Activated naive CD8-positive, alpha-beta T cell treated with anti-CD3 and anti-CD28 coated beads for 36 hours (primary cell): ENCODE data around the gene BMP6. TPM values are rescaled to one million over a fixed set of nuclear protein-coding genes. Genes with fewer than 3 reads are reported as not detected.

Source experiments
- DNase-seq: peaks from one replicate; pipeline ENCODE4 v3.0.0; 2021
- H3K27ac Mint-ChIP-seq: one replicate; pipeline ENCODE4 v1.8.0; 2022; ENCODE audit warnings: mild to moderate bottlenecking, moderate library complexity, mixed read lengths
- H3K27me3 Mint-ChIP-seq: one replicate; pipeline ENCODE4 v1.8.0; 2022; ENCODE audit warnings: mild to moderate bottlenecking, mixed read lengths
- H3K36me3 Mint-ChIP-seq: one replicate; pipeline ENCODE4 v1.8.0; 2021; ENCODE audit warnings: mild to moderate bottlenecking, mixed read lengths
- H3K4me1 Mint-ChIP-seq: one replicate; pipeline ENCODE4 v1.8.0; 2021; ENCODE audit warnings: mixed read lengths
- H3K4me3 Mint-ChIP-seq: one replicate; pipeline ENCODE4 v1.8.0; 2022; ENCODE audit warnings: mild to moderate bottlenecking, moderate library complexity, mixed read lengths
- H3K9me3 Mint-ChIP-seq: one replicate; pipeline ENCODE4 v1.8.0; 2022; ENCODE audit warnings: mixed read lengths
- total RNA-seq, 2 experiments: library from RNA; stranded (reverse); gene quantifications; one replicate each; pipeline ENCODE4 v1.2.3, GENCODE V29; 2021

BMP6 gene
- total RNA-seq, 2 experiments from 2014 or later, result not detected

GRCh38 chr6:7836371-7837026 is 110.6 kb downstream of the BMP6 start:
- no peak for DNase-seq
- no peak overlapping the region for H3K4me3 Mint-ChIP-seq
- peaks cover 22% of the 10 kb centered on the region for H3K27me3 Mint-ChIP-seq
- H3K4me1 Mint-ChIP-seq, result no peaks in the 10 kb centered on the region
- H3K36me3 Mint-ChIP-seq, result no peaks in the 10 kb centered on the region
- no peaks in the 10 kb centered on the region for H3K9me3 Mint-ChIP-seq
- H3K27ac Mint-ChIP-seq, result no peak overlapping the region

- Mint-ChIP-seq H3K36me3 (no peaks in the 10 kb centered on the region), H3K4me1 (no peaks in the 10 kb centered on the region), H3K27ac (no peak overlapping the region), H3K4me3 (no peak overlapping the region), H3K27me3 (peaks cover 15% of the 10 kb centered on the region), H3K9me3 (no peaks in the 10 kb centered on the region)
- no peak for DNase-seq
Observed at GRCh38 chr6:7841781-7842468, 116.0 kb downstream of the BMP6 start.

- peaks cover 15% of the 10 kb centered on the region for H3K27me3 Mint-ChIP-seq
- H3K9me3 Mint-ChIP-seq, result peaks cover 9% of the 10 kb centered on the region
- no peaks in the 10 kb centered on the region for H3K4me1 Mint-ChIP-seq
- H3K27ac Mint-ChIP-seq, result no peak overlapping the region
- H3K4me3 Mint-ChIP-seq, result no peak overlapping the region
- H3K36me3 Mint-ChIP-seq, result no peaks in the 10 kb centered on the region
- DNase-seq, result no peak
Observed at GRCh38 chr6:7846966-7847818, 121.3 kb downstream of the BMP6 start.

GRCh38 chr6:7848229-7848628 is 122.3 kb downstream of the BMP6 start:
- Mint-ChIP-seq H3K36me3 (no peaks in the 10 kb centered on the region), H3K27ac (no peak overlapping the region), H3K9me3 (peaks cover 12% of the 10 kb centered on the region), H3K4me1 (no peaks in the 10 kb centered on the region), H3K27me3 (peaks cover 15% of the 10 kb centered on the region), H3K4me3 (no peak overlapping the region)
- no peak for DNase-seq

GRCh38 chr6:7851780-7852179 is 125.9 kb downstream of the BMP6 start:
- no peaks in the 10 kb centered on the region for H3K4me1 Mint-ChIP-seq
- DNase-seq, result no peak
- H3K27ac Mint-ChIP-seq, result no peak overlapping the region
- H3K27me3 Mint-ChIP-seq, result peaks cover 5% of the 10 kb centered on the region
- no peak overlapping the region for H3K4me3 Mint-ChIP-seq
- H3K36me3 Mint-ChIP-seq, result peaks cover 2% of the 10 kb centered on the region
- H3K9me3 Mint-ChIP-seq, result peaks cover 12% of the 10 kb centered on the region

GRCh38 chr6:7859591-7859990 is 133.7 kb downstream of the BMP6 start:
- DNase-seq, result no peak
- no peaks in the 10 kb centered on the region for H3K4me1 Mint-ChIP-seq
- no peak overlapping the region for H3K27ac Mint-ChIP-seq

GRCh38 chr6:7865781-7866180 is 139.9 kb downstream of the BMP6 start:
- no peaks in the 10 kb centered on the region for H3K36me3 Mint-ChIP-seq
- no peak overlapping the region for H3K27ac Mint-ChIP-seq
- H3K4me3 Mint-ChIP-seq, result no peak overlapping the region
- DNase-seq, result no peak
- peaks cover 3% of the 10 kb centered on the region for H3K27me3 Mint-ChIP-seq
- H3K9me3 Mint-ChIP-seq, result no peaks in the 10 kb centered on the region
- H3K4me1 Mint-ChIP-seq, result no peaks in the 10 kb centered on the region

More at GRCh38 chr6:7859591-7859990, 133.7 kb downstream of the BMP6 start:
- H3K9me3 Mint-ChIP-seq, result no peaks in the 10 kb centered on the region
- no peak overlapping the region for H3K4me3 Mint-ChIP-seq
- H3K27me3 Mint-ChIP-seq, result peaks cover 4% of the 10 kb centered on the region
- no peaks in the 10 kb centered on the region for H3K36me3 Mint-ChIP-seq

DNA sequence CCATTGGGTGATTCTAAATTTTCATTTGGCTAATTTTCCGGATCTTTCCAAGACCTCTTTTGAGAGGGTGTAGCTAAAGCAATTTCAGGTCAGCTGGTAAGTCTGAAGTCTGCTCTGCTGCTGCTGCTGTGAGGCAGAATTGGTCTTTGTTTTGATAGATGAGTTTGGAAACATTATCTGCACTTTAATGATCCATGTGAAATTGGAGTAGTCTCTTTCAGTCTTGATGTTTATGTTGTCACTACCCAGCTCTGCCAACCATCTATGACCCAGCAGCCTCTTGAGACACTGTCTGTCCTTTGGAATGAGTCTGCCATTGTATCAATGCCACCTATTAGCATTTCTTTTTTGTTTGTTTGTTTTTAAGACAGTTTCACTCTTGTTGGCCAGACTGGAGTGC is 140.6 kb downstream of the BMP6 start:
- no peak overlapping the region for H3K27ac Mint-ChIP-seq
- no peaks in the 10 kb centered on the region for H3K4me1 Mint-ChIP-seq
- no peak for DNase-seq
- H3K27me3 Mint-ChIP-seq, result peaks cover 3% of the 10 kb centered on the region
- H3K36me3 Mint-ChIP-seq, result no peaks in the 10 kb centered on the region
- H3K9me3 Mint-ChIP-seq, result no peaks in the 10 kb centered on the region
- no peak overlapping the region for H3K4me3 Mint-ChIP-seq

GRCh38 chr6:7868926-7869325 is 143.0 kb downstream of the BMP6 start:
- Mint-ChIP-seq H3K36me3 (peaks cover 3% of the 10 kb centered on the region), H3K27me3 (peaks cover 3% of the 10 kb centered on the region), H3K27ac (no peak overlapping the region), H3K4me1 (no peaks in the 10 kb centered on the region), H3K4me3 (no peak overlapping the region), H3K9me3 (peaks cover 5% of the 10 kb centered on the region)
- no peak for DNase-seq

DNA sequence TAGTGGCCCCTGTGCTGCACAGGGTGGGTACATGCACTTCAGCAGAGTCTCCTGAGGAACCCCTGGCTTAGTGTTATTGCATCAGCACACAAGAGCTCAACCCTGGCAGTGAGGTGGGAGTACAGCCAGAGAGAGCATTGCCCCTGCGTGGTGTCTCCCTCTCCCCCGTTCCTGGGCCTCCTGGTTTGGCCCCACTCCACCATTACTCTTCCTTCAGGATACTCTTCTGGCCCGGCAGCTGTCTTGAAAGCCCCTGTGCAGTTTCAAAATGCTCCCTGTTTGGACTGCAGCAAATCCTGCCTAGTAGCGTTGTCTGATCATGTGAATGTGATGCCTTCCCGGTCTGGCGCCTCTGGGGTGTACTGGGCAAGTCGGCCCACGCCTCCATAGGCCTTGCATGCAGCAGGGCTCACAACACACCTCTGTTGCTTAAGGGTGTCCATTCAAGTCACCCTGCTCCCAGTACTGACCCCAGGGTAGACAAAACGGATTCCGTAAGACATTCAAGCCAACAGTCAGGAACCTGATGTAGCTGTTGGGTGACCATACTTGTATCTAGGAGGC is 152.6 kb downstream of the BMP6 start:
- H3K9me3 Mint-ChIP-seq, result peaks cover 5% of the 10 kb centered on the region
- no peak overlapping the region for H3K27ac Mint-ChIP-seq
- no peaks in the 10 kb centered on the region for H3K4me1 Mint-ChIP-seq

DNA sequence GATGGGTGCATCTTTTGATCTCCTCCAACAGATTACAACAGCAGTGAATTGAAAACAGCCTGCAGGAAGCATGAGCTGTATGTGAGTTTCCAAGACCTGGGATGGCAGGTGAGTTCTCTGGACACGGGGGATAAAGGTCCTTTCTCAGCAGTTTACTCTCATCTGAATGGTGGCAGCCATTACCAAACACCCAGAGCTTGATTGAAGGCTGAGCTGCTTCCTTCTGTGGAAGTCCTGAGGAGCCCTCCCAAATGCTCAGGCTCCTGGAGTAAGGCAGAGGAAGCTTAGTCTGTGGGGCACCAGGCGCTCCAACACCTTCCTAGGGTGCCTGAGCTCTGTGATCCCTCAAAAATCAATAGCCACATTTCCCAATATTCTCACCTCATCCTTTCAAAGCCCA is 153.1 kb downstream of the BMP6 start:
- Mint-ChIP-seq H3K4me1 (no peaks in the 10 kb centered on the region), H3K4me3 (no peak overlapping the region), H3K27ac (no peak overlapping the region), H3K36me3 (peaks cover 21% of the 10 kb centered on the region), H3K27me3 (no peaks in the 10 kb centered on the region), H3K9me3 (no peaks in the 10 kb centered on the region)
- DNase-seq, result no peak

More for the DNA sequence above, 152.6 kb downstream of the BMP6 start:
- Mint-ChIP-seq H3K36me3 (peaks cover 19% of the 10 kb centered on the region), H3K4me3 (no peak overlapping the region), H3K27me3 (no peaks in the 10 kb centered on the region)
- no peak for DNase-seq

- Mint-ChIP-seq H3K4me3 (no peak overlapping the region), H3K27me3 (no peaks in the 10 kb centered on the region), H3K27ac (no peak overlapping the region), H3K4me1 (no peaks in the 10 kb centered on the region), H3K9me3 (no peaks in the 10 kb centered on the region), H3K36me3 (peaks cover 27% of the 10 kb centered on the region)
- DNase-seq, result no peak
Observed at GRCh38 chr6:7879579-7879978, 153.7 kb downstream of the BMP6 start.

GRCh38 chr6:7879980-7880717 is 154.2 kb downstream of the BMP6 start:
- Mint-ChIP-seq H3K4me3 (no peak overlapping the region), H3K36me3 (peaks cover 32% of the 10 kb centered on the region), H3K27me3 (no peaks in the 10 kb centered on the region), H3K9me3 (no peaks in the 10 kb centered on the region), H3K27ac (no peak overlapping the region), H3K4me1 (no peaks in the 10 kb centered on the region)
- no peak for DNase-seq

GRCh38 chr6:7880718-7881107 is 154.8 kb downstream of the BMP6 start:
- no peak overlapping the region for H3K27ac Mint-ChIP-seq
- H3K4me3 Mint-ChIP-seq, result no peak overlapping the region
- no peaks in the 10 kb centered on the region for H3K4me1 Mint-ChIP-seq
- peaks cover 35% of the 10 kb centered on the region for H3K36me3 Mint-ChIP-seq
- H3K27me3 Mint-ChIP-seq, result no peaks in the 10 kb centered on the region
- H3K9me3 Mint-ChIP-seq, result no peaks in the 10 kb centered on the region
- no peak for DNase-seq
